Esophagus mucosa (tissue), 1 donor: ENCODE measurements around the gene ZNF219. TPM values are rescaled to one million over a fixed set of nuclear protein-coding genes. Genes with fewer than 3 reads are reported as not detected.

Experiments
- ATAC-seq: fragments of 200-7000 bp; cut with Tn5 transposase; one replicate; pipeline ENCODE4 v1.9.1; 2020
- total RNA-seq: library from RNA; stranded (reverse); gene quantifications from one replicate; pipeline ENCODE4 v1.2.4, GENCODE V29; 2023
- donor health status: DM: yes; HTN: yes; CAD: no.

ZNF219 gene
- total RNA-seq, 1 donor from 2014 or later, result 40.4 TPM

DNA sequence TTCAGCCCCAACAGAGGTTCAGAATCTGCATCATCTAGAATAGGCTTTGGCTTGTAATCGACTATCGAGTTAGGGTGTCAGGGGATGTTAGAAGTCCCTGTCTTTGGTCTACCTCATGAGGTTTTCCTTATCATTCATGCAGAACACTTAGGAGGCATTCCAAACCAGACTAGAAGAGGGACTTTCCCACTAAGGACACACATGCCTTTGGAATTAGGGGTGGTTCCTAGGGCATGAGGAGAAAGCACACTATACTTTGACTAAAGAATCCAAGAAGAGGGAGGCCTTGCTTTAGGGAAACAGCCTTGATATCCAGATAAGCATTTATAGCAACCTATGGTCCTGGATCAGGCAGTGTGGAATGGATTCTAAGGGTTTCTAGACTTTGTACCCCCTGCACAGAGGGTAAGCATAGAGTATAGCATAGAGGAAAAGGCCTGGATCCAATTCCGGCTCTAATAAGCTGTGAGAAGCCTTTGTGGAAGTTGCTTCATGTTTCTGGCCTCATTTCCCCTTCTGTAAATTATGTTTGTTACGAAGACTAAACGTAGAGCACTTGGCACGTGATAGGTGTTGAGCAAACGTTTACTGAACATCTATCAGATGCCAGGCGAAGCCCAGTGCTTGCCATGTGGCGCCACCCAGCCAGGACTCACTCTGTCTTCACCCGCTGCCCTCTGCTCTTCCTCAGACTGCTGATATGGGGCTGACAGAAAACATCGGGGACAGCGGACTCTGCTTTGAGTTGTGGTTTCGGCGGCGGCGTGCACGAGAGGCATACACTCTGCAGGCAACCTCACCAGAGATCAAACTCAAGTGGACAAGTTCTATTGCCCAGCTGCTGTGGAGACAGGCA is 13.2 kb downstream of the ZNF219 start:
- ATAC-seq, result no peak

DNA sequence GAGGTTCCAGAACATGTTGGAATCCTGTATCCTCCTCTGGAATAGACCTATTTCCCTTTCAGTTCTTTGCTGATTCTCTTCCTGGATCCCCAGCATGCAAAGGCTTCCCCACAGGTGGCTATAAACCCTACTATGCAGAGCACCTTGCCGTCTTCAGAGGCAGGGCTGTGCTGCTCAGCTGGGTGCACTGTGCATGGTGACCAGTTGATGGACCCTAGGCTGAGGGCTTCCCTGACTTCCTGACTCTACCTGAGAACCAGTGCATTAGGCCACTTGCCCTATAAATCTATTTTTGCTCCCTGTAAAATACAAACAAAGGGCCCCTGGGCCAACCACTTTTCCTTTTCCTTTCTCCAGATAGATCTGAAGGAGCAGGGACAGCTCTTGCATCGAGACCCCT is 14.1 kb downstream of the ZNF219 start:
- no peak for ATAC-seq

DNA sequence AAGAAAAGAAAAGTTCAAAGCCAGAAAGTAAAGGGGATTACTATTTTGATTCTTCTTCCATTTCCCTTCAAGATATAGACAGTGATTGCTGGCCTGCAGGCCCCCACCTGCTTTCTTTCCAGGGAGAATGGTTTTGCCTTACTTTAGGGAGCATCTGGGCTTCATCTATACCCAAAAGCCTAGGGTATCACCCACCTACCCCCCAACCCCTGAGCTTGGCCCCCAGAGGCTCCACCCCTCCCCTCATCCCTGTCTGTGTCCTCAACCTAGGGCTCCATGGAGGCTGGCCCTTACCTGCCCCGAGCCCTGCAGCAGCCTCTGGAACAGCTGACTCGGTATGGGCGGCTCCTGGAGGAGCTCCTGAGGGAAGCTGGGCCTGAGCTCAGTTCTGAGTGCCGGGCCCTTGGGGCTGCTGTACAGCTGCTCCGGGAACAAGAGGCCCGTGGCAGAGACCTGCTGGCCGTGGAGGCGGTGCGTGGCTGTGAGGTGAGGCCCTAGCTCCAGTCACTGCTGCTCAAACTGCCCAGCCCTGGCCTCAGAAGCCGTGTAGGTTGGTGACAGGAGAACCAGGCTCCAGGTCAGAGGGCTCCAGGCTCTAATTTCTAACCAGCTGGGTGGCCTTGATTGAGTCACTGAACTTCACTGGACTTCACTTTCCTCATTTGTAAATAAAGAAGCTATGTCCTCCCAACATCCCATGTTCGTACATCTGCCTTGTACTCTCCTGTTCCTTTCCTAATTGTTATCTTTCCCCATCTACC is 14.7 kb downstream of the ZNF219 start:
- peak; percentile 10 for ATAC-seq

DNA sequence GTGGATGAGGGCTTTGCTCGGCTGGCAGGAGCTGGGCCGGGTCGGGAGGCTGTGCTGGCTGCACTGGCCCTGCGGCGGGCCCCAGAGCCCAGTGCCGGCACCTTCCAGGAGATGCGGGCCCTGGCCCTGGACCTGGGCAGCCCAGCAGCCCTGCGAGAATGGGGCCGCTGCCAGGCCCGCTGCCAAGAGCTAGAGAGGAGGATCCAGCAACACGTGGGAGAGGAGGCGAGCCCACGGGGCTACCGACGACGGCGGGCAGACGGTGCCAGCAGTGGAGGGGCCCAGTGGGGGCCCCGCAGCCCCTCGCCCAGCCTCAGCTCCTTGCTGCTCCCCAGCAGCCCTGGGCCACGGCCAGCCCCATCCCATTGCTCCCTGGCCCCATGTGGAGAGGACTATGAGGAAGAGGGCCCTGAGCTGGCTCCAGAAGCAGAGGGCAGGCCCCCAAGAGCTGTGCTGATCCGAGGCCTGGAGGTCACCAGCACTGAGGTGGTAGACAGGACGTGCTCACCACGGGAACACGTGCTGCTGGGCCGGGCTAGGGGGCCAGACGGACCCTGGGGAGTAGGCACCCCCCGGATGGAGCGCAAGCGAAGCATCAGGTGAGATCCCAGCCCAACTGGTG is 16.8 kb downstream of the ZNF219 start:
- ATAC-seq, result no peak

DNA sequence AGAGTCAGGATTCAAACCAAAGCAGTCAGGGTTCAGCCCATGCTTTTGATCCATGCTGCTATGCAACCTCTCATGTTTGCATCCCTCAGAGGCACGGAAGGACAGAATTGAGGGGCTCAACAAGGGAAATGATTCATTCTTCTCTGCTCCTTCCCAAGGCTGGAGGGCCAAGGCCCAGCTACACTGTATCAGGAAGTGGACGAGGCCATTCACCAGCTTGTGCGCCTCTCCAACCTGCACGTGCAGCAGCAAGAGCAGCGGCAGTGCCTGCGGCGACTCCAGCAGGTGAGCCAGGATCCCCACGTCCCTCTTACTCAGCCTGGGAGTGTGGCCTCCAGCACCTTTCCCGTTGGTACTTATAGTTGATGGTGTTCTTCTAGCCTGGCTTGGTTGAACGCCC is 19.7 kb downstream of the ZNF219 start:
- no peak for ATAC-seq

DNA sequence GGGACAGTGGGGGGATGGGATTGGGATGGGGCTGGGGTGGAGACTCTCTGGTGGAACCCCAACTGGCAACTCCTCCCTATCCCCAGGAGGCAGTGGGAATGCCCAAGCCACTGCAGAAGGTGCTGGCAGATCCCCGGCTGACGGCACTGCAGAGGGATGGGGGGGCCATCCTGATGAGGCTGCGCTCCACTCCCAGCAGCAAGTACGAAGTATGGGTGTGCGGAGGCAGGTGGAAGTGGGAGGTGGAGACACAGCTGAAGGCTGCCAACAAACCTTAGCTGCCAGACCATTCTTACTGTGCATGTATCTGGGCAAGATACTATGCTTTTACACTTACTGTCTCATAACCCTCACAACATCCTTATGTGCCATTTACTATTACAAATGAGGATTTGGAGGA is 20.2 kb downstream of the ZNF219 start:
- ATAC-seq, result no peak

DNA sequence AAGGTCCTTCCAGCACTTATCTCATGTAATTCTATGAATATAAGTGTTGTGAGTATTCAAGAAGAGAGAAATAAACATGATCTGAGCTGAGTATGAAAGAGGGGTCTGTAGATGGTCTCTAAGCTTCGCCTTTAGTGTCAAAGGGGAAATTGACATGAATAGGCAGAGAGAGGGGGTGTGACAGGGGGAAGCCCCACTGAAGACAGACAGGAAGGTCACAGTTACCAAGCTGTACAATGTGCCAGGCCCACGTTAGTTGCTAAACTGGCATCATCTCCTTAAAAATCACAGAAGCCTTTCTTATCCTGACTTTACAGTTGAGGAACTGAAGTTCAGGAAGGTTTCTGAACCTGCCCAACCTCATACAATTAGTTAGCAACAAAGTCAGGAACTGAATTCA is 20.8 kb downstream of the ZNF219 start:
- ATAC-seq, result no peak

DNA sequence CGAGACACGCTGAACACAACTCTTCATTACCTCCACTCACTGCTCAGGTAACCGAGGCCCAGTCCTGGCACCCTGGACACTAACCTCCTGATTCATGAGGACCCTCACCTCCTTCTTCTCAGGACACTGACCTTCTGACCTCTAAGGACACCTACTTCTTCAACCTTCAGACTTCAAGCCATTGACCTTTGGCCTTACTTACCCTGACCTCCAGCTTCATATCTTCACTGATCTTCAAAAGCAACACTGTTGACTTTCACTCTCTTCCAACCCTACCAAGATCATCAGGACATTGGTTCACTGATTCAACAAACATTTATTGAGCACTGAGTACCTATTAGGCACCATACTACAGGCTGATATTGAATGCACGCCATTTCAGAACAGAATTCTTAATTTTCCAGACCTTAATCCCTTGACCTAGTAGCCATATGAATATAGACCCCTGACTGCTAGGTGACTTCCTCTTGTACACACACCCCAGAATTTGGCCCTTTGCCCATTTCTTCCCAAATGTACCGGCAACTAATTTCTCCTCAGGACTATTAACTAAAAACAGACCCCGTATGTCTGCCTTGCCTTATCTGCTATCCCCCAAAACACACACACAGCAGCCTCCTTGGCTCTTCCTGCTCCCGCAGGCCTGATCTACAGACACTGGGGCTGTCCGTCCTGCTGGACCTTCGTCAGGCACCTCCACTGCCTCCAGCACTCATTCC is 22.6 kb downstream of the ZNF219 start:
- ATAC-seq, result no peak

DNA sequence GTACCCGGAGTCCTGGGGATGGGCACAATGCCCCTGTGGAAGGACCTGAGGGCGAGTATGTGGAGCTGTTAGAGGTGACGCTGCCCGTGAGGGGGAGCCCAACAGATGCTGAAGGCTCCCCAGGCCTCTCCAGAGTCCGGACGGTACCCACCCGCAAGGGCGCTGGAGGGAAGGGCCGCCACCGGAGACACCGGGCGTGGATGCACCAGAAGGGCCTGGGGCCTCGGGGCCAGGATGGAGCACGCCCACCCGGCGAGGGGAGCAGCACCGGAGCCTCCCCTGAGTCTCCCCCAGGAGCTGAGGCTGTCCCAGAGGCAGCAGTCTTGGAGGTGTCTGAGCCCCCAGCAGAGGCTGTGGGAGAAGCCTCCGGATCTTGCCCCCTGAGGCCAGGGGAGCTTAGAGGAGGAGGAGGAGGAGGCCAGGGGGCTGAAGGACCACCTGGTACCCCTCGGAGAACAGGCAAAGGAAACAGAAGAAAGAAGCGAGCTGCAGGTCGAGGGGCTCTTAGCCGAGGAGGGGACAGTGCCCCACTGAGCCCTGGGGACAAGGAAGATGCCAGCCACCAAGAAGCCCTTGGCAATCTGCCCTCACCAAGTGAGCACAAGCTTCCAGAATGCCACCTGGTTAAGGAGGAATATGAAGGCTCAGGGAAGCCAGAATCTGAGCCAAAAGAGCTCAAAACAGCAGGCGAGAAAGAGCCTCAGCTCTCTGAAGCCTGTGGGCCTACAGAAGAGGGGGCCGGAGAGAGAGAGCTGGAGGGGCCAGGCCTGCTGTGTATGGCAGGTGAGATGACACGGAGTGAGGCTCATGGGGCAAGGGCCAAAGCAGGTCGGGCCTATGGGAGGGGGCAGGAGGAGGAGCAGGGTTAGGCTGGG is 23.8 kb downstream of the ZNF219 start:
- ATAC-seq, result no peak

DNA sequence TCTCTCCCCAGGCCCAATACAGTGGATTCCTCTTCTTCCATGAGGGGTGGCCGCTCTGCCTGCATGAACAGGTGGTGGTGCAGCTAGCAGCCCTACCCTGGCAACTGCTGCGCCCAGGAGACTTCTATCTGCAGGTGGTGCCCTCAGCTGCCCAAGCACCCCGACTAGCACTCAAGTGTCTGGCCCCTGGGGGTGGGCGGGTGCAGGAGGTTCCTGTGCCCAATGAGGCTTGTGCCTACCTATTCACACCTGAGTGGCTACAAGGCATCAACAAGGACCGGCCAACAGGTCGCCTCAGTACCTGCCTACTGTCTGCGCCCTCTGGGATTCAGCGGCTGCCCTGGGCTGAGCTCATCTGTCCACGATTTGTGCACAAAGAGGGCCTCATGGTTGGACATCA is 24.5 kb downstream of the ZNF219 start:
- no peak for ATAC-seq

DNA sequence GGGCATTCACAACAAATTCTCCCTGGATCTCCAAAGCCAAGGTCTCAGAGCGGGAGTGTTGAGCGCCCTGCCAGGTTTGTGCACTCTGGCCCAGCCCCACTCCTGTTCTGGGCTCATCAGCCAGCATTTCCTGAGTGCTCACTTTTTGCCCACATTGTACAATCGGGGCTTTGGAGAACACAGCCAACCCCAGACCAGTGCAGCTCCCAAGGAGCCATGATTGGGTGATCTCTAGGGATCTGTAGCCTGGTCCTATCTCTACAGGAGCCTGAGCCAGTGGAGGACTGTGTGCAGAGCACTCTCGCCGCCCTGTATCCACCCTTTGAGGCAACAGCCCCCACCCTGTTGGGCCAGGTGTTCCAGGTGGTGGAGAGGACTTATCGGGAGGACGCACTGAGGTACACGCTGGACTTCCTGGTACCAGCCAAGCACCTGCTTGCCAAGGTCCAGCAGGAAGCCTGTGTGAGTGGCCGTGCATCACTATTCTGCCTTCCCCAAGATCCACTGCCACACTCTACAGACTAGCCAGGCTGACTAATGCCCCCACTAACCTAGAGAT is 25.6 kb downstream of the ZNF219 start:
- no peak for ATAC-seq

DNA sequence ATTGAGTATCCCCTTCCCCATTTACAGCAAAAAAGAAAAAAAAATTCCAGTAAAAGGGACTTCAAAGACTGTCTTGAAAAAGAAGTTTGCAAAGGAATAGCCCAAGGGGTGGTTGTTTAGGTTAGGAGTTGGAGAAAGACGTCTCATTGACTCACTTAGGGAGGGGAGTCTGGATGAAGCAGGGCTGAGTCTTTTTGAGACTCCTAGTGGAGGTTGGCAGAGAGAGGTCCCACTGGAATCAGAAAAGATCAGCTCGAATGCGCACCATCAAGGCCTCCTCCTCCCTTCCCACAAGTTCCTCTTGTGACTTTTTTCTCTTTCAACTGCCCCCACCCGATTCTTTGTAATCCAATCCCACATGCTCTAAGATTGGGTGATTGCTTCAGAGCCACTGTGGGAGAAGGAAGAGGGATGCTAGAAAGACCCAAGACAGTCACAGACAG is 26.4 kb downstream of the ZNF219 start:
- ATAC-seq, result no peak

DNA sequence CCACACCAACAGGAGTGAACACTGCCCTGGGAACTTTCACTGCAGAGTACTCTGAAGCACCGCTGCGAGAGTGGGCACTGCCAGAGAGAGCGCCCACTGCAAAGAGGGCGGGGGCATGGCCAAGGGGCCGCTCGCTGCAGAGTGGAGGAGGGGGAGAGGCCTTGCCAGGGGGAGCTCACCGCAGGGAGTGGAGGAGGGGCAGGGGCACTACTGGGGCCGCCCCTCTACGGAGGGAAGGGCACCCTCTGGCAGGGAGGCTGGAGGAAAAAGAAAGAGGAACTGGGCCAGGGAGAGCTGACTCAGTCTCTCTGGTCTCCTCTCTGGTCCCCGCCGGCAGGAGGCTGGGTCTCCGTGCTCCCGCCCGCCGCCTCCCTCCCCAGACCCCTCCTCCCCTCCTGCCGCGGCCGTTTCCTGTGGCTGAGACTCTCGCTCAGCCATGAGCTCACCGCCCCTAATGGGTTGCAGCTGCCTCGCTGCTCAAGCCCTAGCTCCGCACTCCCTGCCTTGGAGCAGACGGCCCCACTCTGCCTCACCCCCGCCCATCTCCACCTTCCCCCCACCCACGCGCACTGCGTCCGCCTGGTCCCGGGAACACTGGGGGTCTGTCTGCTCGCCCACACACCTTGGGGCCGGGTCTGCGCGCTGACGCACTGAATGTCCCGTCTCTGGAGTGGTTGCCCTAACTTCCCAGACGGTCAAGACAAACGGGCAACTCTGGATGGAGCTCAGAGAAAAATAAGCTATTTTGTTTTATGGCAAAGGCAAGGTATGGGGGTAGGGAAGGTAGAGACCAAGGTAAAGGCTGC is 27.0 kb downstream of the ZNF219 start:
- ATAC-seq, result peak; percentile 49

DNA sequence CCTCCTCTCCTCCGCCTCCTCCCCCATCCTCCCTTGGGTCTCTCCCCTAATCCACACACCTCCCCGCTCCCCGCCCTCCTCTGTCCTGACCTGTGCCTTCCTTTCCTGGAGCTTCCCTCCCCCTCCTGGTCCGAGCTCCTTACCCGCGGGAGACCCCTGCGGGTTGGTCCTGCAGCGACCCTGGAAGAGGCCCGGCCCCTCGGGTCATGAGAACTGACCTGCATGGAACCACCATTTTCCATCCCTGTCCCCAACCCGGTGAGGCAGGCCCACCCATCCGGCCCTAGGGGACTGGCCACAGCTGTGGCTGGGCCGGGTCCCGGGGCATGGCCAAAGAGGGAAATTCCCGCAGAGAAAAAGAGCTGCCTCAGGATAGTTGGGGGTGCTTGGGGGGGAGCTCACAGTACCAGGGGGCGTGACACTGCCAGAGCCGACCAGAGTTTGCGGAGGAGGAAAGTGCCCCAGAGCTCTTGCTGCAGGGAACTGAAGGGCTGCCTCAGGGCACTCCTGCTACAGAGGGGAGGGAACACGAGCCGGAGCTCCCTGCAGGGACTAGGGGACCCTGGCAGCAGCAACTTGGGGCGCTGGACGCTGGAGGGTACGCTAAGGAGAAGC is 27.7 kb downstream of the ZNF219 start:
- ATAC-seq, result peak; percentile 7

DNA sequence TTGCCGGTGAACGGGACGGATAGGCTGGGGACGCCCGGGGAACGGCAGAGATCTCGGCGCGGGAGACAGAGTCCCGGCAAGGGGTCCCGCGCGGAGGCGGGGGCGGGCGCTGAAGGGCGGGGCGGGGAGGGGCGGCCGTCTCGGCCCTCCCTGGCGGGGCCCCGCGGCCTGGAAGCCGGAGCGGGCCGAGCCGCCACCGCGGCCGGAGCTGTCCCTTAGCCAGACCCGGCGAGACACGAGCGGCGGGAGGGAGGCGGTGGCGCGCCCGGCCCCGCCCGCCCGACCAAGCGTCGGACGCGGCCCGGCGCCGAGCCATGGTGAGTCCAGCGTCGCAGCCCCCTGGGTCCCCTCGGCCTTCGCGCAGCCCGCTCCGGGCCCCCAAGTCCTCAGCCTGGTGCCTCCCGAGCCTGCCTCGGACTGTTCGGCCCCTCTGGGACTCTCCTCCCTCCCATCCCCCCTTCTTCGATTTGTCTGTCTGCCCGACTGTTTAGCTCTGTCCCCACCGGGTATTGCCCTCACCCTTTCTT is 28.3 kb downstream of the ZNF219 start, which contains the start of gene ARHGEF40:
Gene ARHGEF40 (plus strand): TSS at position 222 of the 527 bp plus-strand sequence. CDS start 93 bp downstream, at position 315.
- ATAC-seq, result peak; percentile 18

DNA sequence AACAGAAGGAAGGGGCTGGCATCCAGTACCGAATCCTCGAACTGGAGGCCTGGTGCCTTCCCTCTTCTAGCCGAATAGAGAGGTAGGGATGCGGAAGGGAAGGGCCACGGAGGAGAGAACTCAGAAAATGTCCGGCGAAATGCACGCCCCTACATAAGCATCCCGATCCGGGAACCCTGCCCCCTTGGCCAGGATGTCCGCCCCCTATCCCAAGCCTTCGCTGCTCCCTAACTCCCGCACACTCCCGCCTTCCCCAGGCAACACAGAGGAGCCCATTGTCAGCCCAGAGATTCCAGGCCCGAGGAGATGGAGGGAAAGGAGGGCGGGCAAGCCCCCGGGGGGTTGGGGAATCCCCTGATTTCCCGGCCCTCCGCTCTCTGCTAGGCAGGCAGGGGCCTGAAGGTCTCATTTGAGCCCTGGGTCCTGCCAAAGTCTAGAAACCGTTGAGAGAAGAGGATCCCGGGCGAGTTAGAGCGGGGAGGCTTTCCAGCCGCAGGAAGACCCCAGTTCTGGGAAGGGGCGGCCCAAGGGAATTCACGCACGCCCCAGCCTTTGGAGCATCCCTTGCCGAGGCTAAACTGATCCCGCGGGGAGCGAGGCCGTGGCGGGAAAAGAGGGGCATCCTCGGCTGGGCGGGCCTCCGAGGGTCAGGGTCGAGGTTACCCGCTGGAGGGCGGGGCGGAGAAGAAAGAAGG is 28.9 kb downstream of the ZNF219 start:
- ATAC-seq, result no peak

DNA sequence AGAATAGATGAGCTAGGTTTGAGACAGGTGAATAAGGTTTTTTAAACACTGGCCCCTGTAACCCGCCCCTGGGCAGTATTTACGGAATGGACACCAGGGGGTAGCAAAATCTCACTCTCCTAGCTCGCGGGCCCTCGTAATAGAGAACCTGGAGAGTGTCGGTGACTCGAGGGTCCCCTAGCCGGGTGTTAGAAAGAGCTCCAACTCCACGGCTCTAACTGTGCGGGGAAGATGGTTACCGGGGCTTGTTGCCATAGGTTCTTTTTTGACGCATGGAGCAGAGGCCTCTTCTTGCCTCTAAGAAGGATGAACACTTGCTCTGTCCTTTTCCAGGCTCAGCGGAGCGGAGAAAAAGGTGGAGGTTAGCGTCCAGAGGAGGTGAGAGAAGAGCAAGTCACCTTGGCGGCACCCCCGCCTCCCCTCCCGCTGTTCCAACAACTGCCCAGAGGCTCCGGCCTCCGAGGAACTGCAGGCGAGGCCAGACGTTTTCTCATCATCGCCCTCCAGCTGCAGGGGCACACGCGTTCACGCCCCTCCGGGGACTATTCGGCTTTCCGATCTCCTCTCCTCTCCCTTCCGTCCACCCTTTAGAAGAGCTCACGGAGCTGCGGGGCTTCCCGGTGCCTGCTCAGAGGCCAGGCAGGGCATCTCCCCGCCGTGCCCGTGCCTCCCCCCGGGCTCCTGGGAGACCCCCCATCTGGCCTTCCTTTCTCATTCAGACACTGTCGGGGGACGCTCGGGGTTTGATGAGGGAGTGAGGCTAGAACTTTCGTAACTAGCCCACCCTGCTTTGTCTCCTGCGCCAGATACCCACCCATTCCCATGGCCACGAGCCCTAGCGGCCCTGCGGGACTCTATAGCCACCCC is 29.7 kb downstream of the ZNF219 start:
- peak; percentile 34 for ATAC-seq
